ENCODE measurements around the gene HEPHL1.

- TF ChIP-seq EZH2phosphoT487 (conservative IDR thresholded peaks at IDR 0.05; ENCODE audit: low read length) (no peak), CTCF (IDR thresholded peaks at IDR 0.05; ENCODE audit: insufficient read depth, low read length, poor library complexity, severe bottlenecking) (no peak)
Measured at GRCh38 chr11:94027210-94027609, 6.1 kb downstream of the HEPHL1 start.

Measured in SU-DHL-6 (cell line).